ENCODE results near the gene WNK1. TPM values are rescaled to one million over a fixed set of nuclear protein-coding genes. Genes with fewer than 3 reads are reported as not detected.

The WNK1 gene
- polyA plus RNA-seq, 1 experiment, result 38.0 TPM

- H3K9me3 ChIP-seq (ENCODE audit: control insufficient read depth, insufficient read depth, low read length), result no peaks in the 10 kb centered on the region
- no peak for DNase-seq (ENCODE audit: low read depth, low spot score)
- no peak for TF ChIP-seq CTCF (IDR thresholded peaks at IDR 0.05; ENCODE audit: low read depth, low read length)
- no peak overlapping the region for H3K4me3 ChIP-seq (ENCODE audit: low read depth, low read length)
- H3K27ac ChIP-seq (ENCODE audit: low read depth, low read length), result no peak overlapping the region
- no peaks in the 10 kb centered on the region for H3K27me3 ChIP-seq (ENCODE audit: control insufficient read depth, insufficient read depth, low read length)
- POLR2A ChIA-PET, result no interaction called here
- CTCF ChIA-PET, result interaction anchor here (0.6 kb wide), 1 partner anchor 284 kb away, joined by 3 read pairs; no protein-coding TSS in a partner anchor
Measured at GRCh38 chr12:725076-725475, 27.3 kb upstream of the WNK1 start.

- H3K27ac ChIP-seq (ENCODE audit: low read depth, low read length), result no peak overlapping the region
Measured at GRCh38 chr12:726281-727140, 25.9 kb upstream of the WNK1 start.

GRCh38 chr12:727321-727720 lies 25.1 kb upstream of the WNK1 start:
- CTCF ChIA-PET, result interaction anchor here (1.5 to 3.6 kb wide), 2 partner anchors 24 to 151 kb away, joined by 4 to 17 read pairs; no protein-coding TSS in a partner anchor
- no peak overlapping the region for H3K4me3 ChIP-seq (ENCODE audit: low read depth, low read length)
- H3K27ac ChIP-seq (ENCODE audit: low read depth, low read length), result no peak overlapping the region

More at GRCh38 chr12:726281-727140, 25.9 kb upstream of the WNK1 start:
- H3K4me3 ChIP-seq (ENCODE audit: low read depth, low read length), result no peak overlapping the region
- CTCF ChIA-PET, result interaction anchor here (1.5 to 3.6 kb wide), 2 partner anchors 24 to 150 kb away, joined by 4 to 17 read pairs; no protein-coding TSS in a partner anchor
- POLR2A ChIA-PET, result no interaction called here
- no peak for DNase-seq (ENCODE audit: low read depth, low spot score)
- no peaks in the 10 kb centered on the region for H3K9me3 ChIP-seq (ENCODE audit: control insufficient read depth, insufficient read depth, low read length)
- H3K27me3 ChIP-seq (ENCODE audit: control insufficient read depth, insufficient read depth, low read length), result no peaks in the 10 kb centered on the region
- TF ChIP-seq CTCF (IDR thresholded peaks at IDR 0.05; ENCODE audit: low read depth, low read length), result no peak

DNA sequence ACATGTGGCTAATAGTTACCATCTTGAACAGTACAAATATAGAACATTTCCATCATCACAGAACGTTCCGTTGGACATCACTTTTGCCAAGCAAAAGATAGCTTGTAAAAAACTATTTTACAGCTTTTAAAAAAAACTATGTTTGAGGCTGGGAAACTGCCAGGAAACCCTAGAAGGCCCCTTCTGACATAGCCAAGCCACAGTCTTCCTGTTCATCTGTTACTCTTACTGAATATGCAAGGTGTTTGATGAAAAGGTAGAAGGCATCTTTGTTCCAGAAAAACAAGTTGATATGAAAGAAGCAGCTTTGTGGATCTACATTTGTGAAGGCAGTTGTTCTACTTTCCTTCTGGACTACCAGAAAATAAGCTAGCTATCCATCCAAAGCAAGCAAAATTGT lies 23.6 kb upstream of the WNK1 start:
- POLR2A ChIA-PET, result no interaction called here
- Histone ChIP-seq H3K27me3 (ENCODE audit: control insufficient read depth, insufficient read depth, low read length) (peaks cover 3% of the 10 kb centered on the region), H3K27ac (ENCODE audit: low read depth, low read length) (no peak overlapping the region), H3K9me3 (ENCODE audit: control insufficient read depth, insufficient read depth, low read length) (no peaks in the 10 kb centered on the region), H3K4me3 (ENCODE audit: low read depth, low read length) (no peak overlapping the region)
- CTCF ChIA-PET, result interaction anchor here (1.6 to 3.6 kb wide), 2 partner anchors 22 to 182 kb away, joined by 5 to 17 read pairs; no protein-coding TSS in a partner anchor
- no peak for DNase-seq (ENCODE audit: low read depth, low spot score)
- TF ChIP-seq CTCF (IDR thresholded peaks at IDR 0.05; ENCODE audit: low read depth, low read length), result no peak

More at GRCh38 chr12:727321-727720, 25.1 kb upstream of the WNK1 start:
- POLR2A ChIA-PET, result no interaction called here
- TF ChIP-seq CTCF (IDR thresholded peaks at IDR 0.05; ENCODE audit: low read depth, low read length), result no peak
- peaks cover 3% of the 10 kb centered on the region for H3K27me3 ChIP-seq (ENCODE audit: control insufficient read depth, insufficient read depth, low read length)
- DNase-seq (ENCODE audit: low read depth, low spot score), result no peak
- no peaks in the 10 kb centered on the region for H3K9me3 ChIP-seq (ENCODE audit: control insufficient read depth, insufficient read depth, low read length)

GRCh38 chr12:729221-729620 lies 23.2 kb upstream of the WNK1 start:
- Histone ChIP-seq H3K27ac (ENCODE audit: low read depth, low read length) (no peak overlapping the region), H3K9me3 (ENCODE audit: control insufficient read depth, insufficient read depth, low read length) (no peaks in the 10 kb centered on the region), H3K4me3 (ENCODE audit: low read depth, low read length) (no peak overlapping the region), H3K27me3 (ENCODE audit: control insufficient read depth, insufficient read depth, low read length) (peaks cover 3% of the 10 kb centered on the region)
- CTCF ChIA-PET, result interaction anchor here (1.6 to 3.6 kb wide), 2 partner anchors 22 to 182 kb away, joined by 5 to 17 read pairs; no protein-coding TSS in a partner anchor
- no peak for TF ChIP-seq CTCF (IDR thresholded peaks at IDR 0.05; ENCODE audit: low read depth, low read length)
- POLR2A ChIA-PET, result no interaction called here
- no peak for DNase-seq (ENCODE audit: low read depth, low spot score)
